Renal pelvis (tissue), 12 donors: Measurements from ENCODE around the gene HEPACAM2. TPM values are rescaled to one million over a fixed set of nuclear protein-coding genes. Genes with fewer than 3 reads are reported as not detected.
A peak's percentile ranks its signal among the peaks of the same experiment; 100 is the strongest.

ENCODE experiments used
- DNase-seq: peaks from one replicate; pipeline ENCODE4 v3.0.0-alpha.2; 2013
- long read RNA-seq, 16 experiments: transcript quantifications; one replicate each; lab custom pipeline, GENCODE V29; 2026
- polyA plus RNA-seq, 3 donors: library from polyadenylated mRNA; unstranded; fragments of 120-200 nt; gene quantifications; one replicate each; pipeline ENCODE4 v1.2.1, GENCODE V29; 2013; ENCODE audit not compliant: insufficient read length in 3 of 3

Gene HEPACAM2
- 1 to 10 TPM; 4.5 to 6.1 (median 4.5) TPM for polyA plus RNA-seq
- long read RNA-seq, donor 1, partial matches to known transcripts = 0 of 1 reads
- long read RNA-seq, donor 1, other reads (novel, unspliced or antisense) = 0 of 1 reads
- long read RNA-seq, donor 2, partial matches to known transcripts = 0 of 1 reads
- long read RNA-seq, donor 2, other reads (novel, unspliced or antisense) = 0 of 1 reads
- long read RNA-seq, donor 3, partial matches to known transcripts = 0 of 2 reads
- long read RNA-seq, donor 3, other reads (novel, unspliced or antisense) = 0 of 2 reads
- long read RNA-seq, donor 4, partial matches to known transcripts = 0 of 1 reads
- long read RNA-seq, donor 4, other reads (novel, unspliced or antisense) = 0 of 1 reads
- long read RNA-seq, donor 5 = 0 reads
- long read RNA-seq, donor 6, partial matches to known transcripts = 0 of 2 reads
- long read RNA-seq, donor 6, other reads (novel, unspliced or antisense) = 0 of 2 reads
- long read RNA-seq, donor 7 = 0 reads
- long read RNA-seq, donor 8 = 0 reads
- long read RNA-seq, donor 9, partial matches to known transcripts = 0 of 2 reads
- long read RNA-seq, donor 9, other reads (novel, unspliced or antisense) = 0 of 2 reads
- long read RNA-seq, donor 10 = 0 reads
- long read RNA-seq, donor 11, partial matches to known transcripts = 0 of 1 reads
- long read RNA-seq, donor 11, other reads (novel, unspliced or antisense) = 0 of 1 reads
- long read RNA-seq, donor 12, transcript HEPACAM2-202 (10 exons, 2,148 nt) = major isoform, 5 of 5 reads
- long read RNA-seq, donor 12, partial matches to known transcripts = 0 of 5 reads
- long read RNA-seq, donor 12, other reads (novel, unspliced or antisense) = 0 of 5 reads
- long read RNA-seq, donor 13, partial matches to known transcripts = 0 of 1 reads
- long read RNA-seq, donor 13, other reads (novel, unspliced or antisense) = 0 of 1 reads
- long read RNA-seq, donor 14, partial matches to known transcripts = 0 of 2 reads
- long read RNA-seq, donor 14, other reads (novel, unspliced or antisense) = 0 of 2 reads
- long read RNA-seq, donor 15, partial matches to known transcripts = 5 of 12 reads
- long read RNA-seq, donor 15, other reads (novel, unspliced or antisense) = 5 of 12 reads
- long read RNA-seq, donor 16 = 0 reads

DNA sequence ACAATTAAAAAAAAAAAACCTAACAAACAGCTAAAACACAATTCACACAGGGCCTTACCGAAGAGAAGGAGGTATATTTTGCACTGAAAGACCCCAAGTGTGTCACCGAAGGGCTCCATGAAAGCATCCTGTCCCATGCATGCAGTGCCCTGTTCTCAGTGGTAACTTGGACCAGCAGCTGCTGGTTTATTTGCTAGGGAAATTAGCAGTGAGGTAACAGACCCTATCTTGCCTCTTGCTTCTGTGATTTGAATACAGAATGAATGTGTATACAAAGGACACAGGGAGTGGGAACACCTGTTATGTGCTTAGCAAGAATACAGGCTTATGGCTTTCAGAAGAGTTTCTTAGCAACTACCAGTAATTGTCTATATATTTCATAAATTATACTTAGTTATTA, at the start of gene HEPACAM2:
Gene HEPACAM2 (minus strand): TSS at position 160 of the 400 bp plus-strand sequence.
- no peak for DNase-seq

GRCh38 chr7:93265220-93265619, 39.0 kb upstream of the HEPACAM2 start:
- DNase-seq = no peak

DNA sequence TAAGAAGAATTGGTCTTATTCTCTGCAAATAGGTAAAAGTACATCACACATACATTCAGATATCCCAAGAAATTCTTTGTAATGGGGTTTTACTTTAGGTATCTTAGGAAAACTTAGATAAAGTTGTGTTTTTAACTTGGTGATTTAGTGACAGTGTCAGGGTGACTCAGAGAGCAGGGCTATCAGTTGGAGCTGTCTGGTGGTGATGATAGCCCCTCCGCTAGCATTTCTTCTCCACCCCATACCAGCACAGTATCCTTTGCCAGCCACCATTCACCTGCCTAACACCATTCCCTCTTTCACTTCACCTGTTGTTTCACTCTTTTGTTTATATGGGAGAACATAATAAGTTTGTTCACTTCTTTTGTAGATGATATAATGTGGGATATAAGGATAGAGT, 36.3 kb upstream of the HEPACAM2 start:
- DNase-seq = no peak

DNA sequence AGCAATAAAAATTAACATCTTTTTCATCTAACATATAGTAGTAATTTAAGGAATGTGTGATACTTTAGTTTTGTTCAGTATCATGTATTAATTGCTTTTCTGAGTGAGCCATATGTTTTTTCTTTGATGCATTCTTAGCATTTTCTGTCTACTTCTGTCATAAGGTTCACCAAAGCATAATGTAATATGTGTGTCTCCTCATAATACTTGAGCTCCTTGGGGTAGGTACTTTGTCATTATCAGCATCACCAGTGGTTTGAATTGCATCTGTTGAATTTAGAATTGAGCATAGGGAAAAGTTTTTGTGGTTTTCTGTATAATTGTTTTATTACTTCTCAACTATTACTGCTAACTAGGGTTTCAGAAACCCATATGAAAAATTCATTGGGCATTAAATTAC, 32.4 kb upstream of the HEPACAM2 start:
- no peak for DNase-seq

GRCh38 chr7:93249491-93250148, 23.4 kb upstream of the HEPACAM2 start:
- DNase-seq = no peak

DNA sequence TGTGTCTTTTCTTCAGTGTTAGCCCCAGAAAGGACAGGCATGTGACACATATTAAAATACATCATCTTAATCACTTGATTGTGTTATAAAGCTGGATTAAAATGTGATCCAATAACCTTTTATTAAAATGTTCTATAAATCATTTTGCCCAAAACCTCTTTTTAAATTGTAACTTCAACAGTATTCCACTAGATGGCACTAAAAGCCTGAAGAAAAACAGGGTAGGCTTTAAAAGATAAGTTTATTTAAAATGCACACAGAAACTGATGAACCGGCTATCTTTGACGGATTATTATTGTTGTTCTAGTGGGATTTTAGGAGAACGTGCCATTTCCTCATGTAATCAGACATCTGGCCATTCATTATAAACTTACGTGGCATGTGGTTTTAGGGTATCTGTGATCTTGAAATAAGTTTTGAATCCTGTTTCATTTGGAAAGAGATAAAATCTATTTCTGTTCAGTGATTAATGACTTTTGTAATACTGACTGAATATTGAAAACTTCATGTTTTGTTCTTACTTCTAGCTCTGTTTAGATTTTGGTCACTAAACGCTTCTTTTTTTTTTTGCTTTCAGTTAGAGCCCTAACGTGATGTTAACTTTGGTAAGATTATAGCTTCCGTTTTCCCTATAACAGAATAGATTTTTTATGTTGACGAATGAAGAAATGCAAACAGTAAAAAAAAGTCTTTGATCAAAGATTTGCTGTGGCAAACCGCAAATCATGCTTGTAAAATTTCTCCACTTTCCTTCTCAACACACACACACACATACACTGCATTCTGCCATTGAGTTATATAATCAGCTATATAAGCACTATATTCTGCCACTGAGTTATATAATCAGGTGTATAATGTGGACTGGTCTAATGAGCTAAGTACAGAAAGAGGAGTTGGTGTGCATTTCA, 19.5 kb upstream of the HEPACAM2 start:
- DNase-seq = no peak

GRCh38 chr7:93242106-93242505, 15.8 kb upstream of the HEPACAM2 start:
- DNase-seq = no peak

DNA sequence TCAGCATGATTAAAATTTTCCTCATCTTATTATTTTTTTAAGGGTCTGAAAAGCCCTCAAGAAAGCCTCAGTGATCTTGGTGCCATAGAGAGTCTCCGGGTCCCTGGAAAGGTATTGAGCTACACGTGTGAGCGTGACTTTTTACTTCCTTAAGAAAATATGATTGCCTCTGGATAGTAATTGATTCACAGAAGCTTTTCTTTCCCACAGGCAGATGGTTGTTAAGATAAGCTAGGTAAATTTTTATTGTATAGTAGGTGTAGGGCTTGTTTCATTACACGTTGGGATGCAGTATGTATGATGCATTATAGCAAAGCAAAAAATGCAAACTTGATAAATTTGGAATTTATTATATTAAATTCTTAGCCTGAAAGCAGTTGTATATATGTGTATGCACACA, 13.6 kb upstream of the HEPACAM2 start:
- DNase-seq = no peak

DNA sequence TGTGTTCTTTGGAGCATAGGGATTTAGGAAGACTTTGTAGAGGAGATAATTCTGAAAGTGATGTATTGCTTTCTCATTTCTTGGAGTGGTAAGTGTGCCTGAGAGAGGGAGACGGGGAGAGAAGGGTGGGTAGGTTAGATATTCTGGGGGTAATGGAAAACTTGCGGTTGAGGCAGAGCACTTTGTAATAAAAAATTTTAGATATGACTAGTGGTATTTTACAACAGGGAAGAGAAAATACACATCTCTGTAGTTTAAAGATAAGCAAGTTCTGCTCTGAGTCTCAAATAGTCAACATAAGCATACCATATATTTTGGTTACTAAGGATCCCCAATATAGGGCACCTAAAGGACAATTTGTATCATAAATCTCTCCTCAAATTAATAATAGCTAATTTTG, 12.5 kb upstream of the HEPACAM2 start:
- no peak for DNase-seq

- DNase-seq = peak; percentile 9
Measured at GRCh38 chr7:93238131-93238530, 11.9 kb upstream of the HEPACAM2 start.

- DNase-seq = no peak
Measured at GRCh38 chr7:93235541-93235940, 9.3 kb upstream of the HEPACAM2 start.

- no peak for DNase-seq
Measured at GRCh38 chr7:93232673-93233018, 6.4 kb upstream of the HEPACAM2 start.

- peak; percentile 97 for DNase-seq
Measured at GRCh38 chr7:93231799-93232672, 5.8 kb upstream of the HEPACAM2 start, which contains the start of gene VPS50. Gene VPS50 (plus strand): TSS chr7:93232366. CDS start chr7:93232468, 102 bp downstream.

DNA sequence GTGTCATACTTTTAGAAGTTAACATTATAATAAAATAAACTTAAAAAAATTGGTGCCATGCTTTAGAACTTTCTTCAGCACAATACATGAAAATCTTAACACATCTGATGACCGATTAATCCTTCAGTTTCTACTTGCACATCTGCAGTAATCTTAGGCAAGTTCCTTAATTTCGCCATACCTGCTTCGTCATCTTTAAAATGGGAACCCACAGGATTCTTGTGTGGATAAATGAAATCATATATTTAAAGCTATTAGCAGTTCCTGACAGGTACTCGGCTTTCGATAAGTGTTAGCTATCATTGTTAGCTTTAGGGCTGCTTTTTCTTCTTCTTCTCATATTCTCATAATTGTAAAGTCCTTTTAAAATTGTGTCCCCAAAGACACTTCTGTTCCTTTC, 5.0 kb upstream of the HEPACAM2 start:
- DNase-seq = no peak

GRCh38 chr7:93228302-93228701, 2.0 kb upstream of the HEPACAM2 start:
- DNase-seq = peak; percentile 30

DNA sequence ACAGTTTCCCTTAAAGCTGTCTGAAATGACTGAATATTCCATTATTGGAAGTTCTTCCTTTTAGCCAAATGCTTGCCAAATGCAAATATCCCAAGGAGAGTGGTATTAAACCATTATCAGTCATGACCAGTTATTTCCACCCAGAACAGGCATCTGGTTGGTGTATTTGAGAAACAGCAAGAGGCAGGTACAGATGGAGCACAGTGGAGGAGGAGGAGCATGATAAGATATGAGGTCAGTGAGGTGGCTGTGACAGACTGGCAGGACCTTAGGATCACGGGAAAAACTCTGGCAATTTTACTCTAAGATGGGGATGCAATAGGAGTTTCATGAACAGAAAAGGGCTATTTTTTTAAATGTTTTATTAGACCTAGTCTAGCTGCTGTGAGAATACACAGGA, 6.4 kb downstream of the HEPACAM2 start:
- DNase-seq = no peak

GRCh38 chr7:93218997-93219827, 7.1 kb downstream of the HEPACAM2 start:
- no peak for DNase-seq

- no peak for DNase-seq
Measured at GRCh38 chr7:93212881-93213280, 13.4 kb downstream of the HEPACAM2 start.
